22Rv1 (cell line): ENCODE results near the gene FIG4.
A peak's percentile ranks its signal among the peaks of the same experiment; 100 is the strongest.

ENCODE experiments used
- H3K27ac ChIP-seq: fragments of 450-650 bp; 2 replicates; pipeline ENCODE4 v1.5.1; 2017
- ZFX ChIP-seq: fragments of 450-650 bp; IDR thresholded peaks from 2 replicates; pipeline ENCODE4 v1.6.1; 2017; ENCODE audit warnings: antibody characterized with exemption, borderline replicate concordance
- TF ChIP-seq, protein P1 (sequence below): fragments of 450-650 bp; IDR thresholded peaks from 2 replicates; pipeline ENCODE4 v1.5.1; 2017; ENCODE audit warnings: mild to moderate bottlenecking

Gene FIG4

DNA sequence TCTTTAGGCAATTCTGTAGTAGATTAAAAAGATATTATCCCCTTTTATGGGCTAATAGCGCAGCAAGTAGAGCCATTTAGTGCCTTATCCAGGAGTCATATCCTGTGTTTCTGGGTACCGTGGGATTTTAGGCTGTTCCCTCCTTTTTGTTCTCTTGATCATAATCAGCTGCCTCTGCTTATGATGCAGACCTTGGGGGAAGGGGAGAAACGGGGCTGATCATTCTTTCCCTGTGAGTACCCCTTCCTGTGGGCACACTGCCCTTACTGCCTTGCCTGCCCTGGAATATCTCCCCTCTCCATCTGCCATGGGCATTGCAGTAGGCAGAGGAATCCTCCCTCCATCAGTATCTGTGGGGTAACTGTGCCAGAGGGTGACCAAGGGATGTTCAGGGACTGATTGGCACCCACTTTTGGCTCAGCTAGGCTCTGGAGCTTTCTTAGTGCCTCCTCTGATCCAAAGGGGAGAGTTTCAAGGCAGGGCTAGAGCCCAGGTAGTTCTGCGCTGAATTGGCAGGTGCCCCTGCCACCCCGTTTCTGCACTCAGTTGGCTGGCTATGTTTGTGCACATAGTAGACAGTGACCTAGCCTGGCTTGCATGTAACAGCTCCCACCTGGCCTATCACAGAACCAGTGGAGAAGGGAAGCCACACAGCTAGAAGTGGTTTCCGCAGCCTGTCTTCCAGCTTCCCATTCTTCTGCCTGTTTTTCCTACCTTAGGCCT, 103.3 kb downstream of the FIG4 start:
- H3K27ac ChIP-seq, result 0 out of 2 replicates have a peak overlapping the region, but pooled peaks have one; percentile 0
- TF ChIP-seq ZFX, result no peak
- TF ChIP-seq, protein P1, sequence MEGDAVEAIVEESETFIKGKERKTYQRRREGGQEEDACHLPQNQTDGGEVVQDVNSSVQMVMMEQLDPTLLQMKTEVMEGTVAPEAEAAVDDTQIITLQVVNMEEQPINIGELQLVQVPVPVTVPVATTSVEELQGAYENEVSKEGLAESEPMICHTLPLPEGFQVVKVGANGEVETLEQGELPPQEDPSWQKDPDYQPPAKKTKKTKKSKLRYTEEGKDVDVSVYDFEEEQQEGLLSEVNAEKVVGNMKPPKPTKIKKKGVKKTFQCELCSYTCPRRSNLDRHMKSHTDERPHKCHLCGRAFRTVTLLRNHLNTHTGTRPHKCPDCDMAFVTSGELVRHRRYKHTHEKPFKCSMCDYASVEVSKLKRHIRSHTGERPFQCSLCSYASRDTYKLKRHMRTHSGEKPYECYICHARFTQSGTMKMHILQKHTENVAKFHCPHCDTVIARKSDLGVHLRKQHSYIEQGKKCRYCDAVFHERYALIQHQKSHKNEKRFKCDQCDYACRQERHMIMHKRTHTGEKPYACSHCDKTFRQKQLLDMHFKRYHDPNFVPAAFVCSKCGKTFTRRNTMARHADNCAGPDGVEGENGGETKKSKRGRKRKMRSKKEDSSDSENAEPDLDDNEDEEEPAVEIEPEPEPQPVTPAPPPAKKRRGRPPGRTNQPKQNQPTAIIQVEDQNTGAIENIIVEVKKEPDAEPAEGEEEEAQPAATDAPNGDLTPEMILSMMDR, result no peak

DNA sequence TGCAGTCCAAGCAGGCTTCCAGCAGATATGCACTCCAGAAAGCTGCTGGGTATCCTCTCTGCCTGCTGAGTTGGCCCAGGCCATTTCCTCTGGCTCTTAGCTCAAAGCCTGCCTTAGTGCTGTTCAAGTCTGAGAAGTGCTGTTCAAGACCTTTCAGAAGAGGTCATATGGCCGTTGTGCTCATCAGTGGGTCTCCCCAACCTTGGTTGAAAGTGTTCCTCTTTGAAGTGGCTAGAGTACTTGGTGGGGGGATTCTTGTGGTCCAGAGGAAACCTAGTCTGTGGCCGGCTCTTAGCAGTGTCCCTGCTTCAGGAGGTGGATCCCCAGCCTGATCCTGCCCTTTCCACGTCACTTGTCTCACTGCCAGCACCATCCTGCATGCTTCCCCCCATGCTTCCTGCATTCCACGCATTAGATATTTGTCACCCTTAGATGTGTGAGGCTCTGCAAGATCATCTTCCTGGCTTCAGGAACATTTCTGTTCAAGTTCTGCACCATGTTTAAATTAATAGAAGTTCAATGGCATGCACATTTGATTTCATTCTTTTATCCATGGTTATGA, 105.0 kb downstream of the FIG4 start:
- no peak for TF ChIP-seq ZFX
- TF ChIP-seq, protein P1, result no peak
- H3K27ac ChIP-seq, result no peak overlapping the region

DNA sequence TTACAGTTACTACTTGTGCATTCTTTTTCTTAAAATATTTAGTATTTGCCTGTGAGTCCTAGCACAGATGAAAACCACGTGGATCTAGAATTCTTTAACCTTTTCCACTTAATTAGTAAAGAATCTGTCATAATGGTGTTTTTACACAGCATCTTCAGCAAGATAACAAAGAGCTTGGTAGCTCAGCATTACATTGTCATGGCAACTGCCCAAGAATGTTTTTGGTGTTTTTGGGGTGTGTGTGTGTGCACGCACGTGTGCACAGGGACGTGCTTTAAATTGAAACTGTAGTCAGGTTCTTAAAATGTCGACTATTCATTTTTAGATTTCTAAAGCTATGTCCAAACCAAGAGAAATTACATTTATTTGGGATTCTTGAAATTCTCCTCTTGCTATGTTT, 108.0 kb downstream of the FIG4 start:
- TF ChIP-seq, protein P1, result no peak
- TF ChIP-seq ZFX, result no peak
- H3K27ac ChIP-seq, result no peak overlapping the region

DNA sequence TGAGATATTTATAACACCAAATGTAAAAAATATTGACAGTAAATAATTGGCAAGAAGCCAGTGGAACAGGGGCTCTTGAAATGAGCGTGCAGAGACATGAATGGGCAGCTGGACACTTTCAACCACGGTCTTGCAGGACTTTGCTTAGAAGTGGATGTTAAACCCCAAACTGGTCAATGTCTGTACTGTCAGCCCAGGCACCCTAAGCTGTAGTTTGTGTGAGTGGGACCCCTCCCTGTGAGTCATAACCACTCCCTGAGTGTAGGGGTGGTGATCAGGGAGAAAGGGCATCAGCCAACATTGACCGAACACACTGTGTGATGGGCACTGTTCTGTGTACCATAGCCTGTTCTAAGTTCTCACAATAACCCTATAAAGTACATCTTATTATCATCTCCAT, 108.6 kb downstream of the FIG4 start:
- H3K27ac ChIP-seq, result no peak overlapping the region
- TF ChIP-seq, protein P1, result no peak
- TF ChIP-seq ZFX, result no peak

DNA sequence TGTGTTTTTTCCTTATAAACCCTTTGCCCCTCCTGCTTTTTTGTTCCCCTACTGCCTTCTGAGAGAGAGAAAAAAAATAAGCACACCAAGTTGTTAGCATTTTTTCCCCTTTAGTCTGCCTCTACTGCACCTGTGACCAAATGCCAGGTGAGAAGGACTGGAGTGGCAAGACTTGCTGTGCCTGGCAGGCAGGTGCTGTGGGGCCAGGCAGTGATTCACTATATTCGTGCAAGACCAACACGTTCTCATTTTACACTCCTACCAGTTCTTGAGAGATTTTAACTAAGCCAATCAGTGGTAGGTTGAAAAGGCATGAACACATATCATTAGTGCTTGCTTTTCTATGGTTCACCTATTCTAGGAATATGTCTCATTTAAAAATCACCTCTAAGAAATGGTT, 109.7 kb downstream of the FIG4 start:
- TF ChIP-seq, protein P1, result no peak
- TF ChIP-seq ZFX, result no peak
- H3K27ac ChIP-seq, result no peak overlapping the region

DNA sequence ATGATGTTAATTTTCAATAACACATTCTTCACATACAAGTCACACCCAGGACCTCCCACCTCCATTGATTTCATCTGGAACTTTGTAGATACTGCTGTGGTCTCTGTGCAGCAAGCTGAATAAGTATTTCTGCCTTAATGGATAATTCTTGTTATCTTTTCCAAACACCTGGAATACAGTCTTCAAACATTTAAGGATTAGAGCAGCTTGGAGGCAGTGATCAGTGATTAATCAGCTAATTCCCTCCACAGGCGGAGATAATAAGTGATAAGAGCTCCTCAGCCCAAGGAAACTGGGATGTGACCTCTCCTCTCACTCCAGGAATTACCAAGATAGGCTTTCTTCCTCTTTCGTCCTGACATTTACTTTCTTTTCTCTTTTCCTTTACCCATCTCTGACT, 110.7 kb downstream of the FIG4 start:
- no peak for TF ChIP-seq ZFX
- TF ChIP-seq, protein P1, result no peak
- no peak overlapping the region for H3K27ac ChIP-seq

DNA sequence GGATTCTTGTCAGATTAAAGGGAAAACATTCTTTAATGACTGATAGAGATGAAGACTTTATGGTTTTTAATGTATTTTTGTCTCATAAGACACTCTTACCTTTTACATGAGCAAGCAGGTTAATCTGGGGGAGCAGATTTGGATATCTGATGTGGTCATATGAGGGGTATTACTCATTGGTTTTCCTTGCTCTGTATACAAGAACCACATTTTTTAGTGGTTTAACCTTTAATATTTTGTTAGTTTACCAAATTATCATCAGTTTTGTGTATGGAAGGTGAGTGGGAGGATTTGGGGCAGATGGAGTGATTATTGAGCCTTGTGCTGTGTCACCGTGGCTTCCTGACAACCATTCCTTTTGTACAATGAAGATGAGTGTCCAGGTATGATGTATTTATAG, 112.9 kb downstream of the FIG4 start:
- H3K27ac ChIP-seq, result no peak overlapping the region
- no peak for TF ChIP-seq ZFX
- TF ChIP-seq, protein P1, result no peak
